ENCODE data around the gene MRPS16.

Gene MRPS16

GRCh38 chr10:73226663-73227062 is 25.8 kb downstream of the MRPS16 start:
- DNase-seq (ENCODE audit: low read depth) = no peak
- TF ChIP-seq CTCF (IDR thresholded peaks at IDR 0.05; ENCODE audit: control insufficient read depth, extremely low read depth, insufficient read depth) = no peak
- H3K4me3 ChIP-seq (ENCODE audit: low read depth, low read length) = no peak overlapping the region

GRCh38 chr10:73225518-73225917 is 26.9 kb downstream of the MRPS16 start:
- DNase-seq (ENCODE audit: low read depth) = no peak
- no peak for TF ChIP-seq CTCF (IDR thresholded peaks at IDR 0.05; ENCODE audit: control insufficient read depth, extremely low read depth, insufficient read depth)
- H3K4me3 ChIP-seq (ENCODE audit: low read depth, low read length) = no peak overlapping the region

- no peak for TF ChIP-seq CTCF (IDR thresholded peaks at IDR 0.05; ENCODE audit: control insufficient read depth, extremely low read depth, insufficient read depth)
- no peak for DNase-seq (ENCODE audit: low read depth)
- no peak overlapping the region for H3K4me3 ChIP-seq (ENCODE audit: low read depth, low read length)
These were observed 31.5 kb downstream of the MRPS16 start for GRCh38 chr10:73220989-73221388.

- no peak overlapping the region for H3K4me3 ChIP-seq (ENCODE audit: low read depth, low read length)
- no peak for DNase-seq (ENCODE audit: low read depth)
- no peak for TF ChIP-seq CTCF (IDR thresholded peaks at IDR 0.05; ENCODE audit: control insufficient read depth, extremely low read depth, insufficient read depth)
These were observed 33.1 kb downstream of the MRPS16 start for GRCh38 chr10:73219384-73219783.

- peak; percentile 34; the same call in 1 of the 2 replicates for TF ChIP-seq CTCF (IDR thresholded peaks at IDR 0.05; ENCODE audit: control insufficient read depth, extremely low read depth, insufficient read depth)
- H3K4me3 ChIP-seq (ENCODE audit: low read depth, low read length) = no peak overlapping the region
- DNase-seq (ENCODE audit: low read depth) = no peak
These were observed 33.8 kb downstream of the MRPS16 start for GRCh38 chr10:73218431-73219191.

GRCh38 chr10:73217628-73218027 is 34.8 kb downstream of the MRPS16 start:
- DNase-seq (ENCODE audit: low read depth) = no peak
- H3K4me3 ChIP-seq (ENCODE audit: low read depth, low read length) = no peak overlapping the region
- TF ChIP-seq CTCF (IDR thresholded peaks at IDR 0.05; ENCODE audit: control insufficient read depth, extremely low read depth, insufficient read depth) = no peak

GRCh38 chr10:73215749-73216148 is 36.7 kb downstream of the MRPS16 start:
- DNase-seq (ENCODE audit: low read depth) = no peak
- TF ChIP-seq CTCF (IDR thresholded peaks at IDR 0.05; ENCODE audit: control insufficient read depth, extremely low read depth, insufficient read depth) = no peak
- H3K4me3 ChIP-seq (ENCODE audit: low read depth, low read length) = no peak overlapping the region
